Right lobe of liver (tissue), 4 donors: Measurements from ENCODE around the gene RAB3GAP1.

Source experiments
- CTCF ChIP-seq, 4 donors: fragments of 200-600 bp in 3 of 4; fragments of 450-650 bp in 1 of 4; IDR thresholded peaks; one replicate each; pipeline versions ENCODE4 v1.5.1 to v1.8.0; 2016 to 2022; ENCODE audit warnings: antibody characterized with exemption in 4 of 4, mild to moderate bottlenecking in 2 of 4
- POLR2A ChIP-seq: fragments of 450-650 bp; IDR thresholded peaks from one replicate; pipeline ENCODE4 v1.6.1; 2017; ENCODE audit warnings: antibody characterized with exemption, mild to moderate bottlenecking
- donor health status: DM: no; HTN: no; CAD: no.
- donor health status: DM: no; HTN: no; CAD: no.
- donor health status: DM: no; HTN: yes; CAD: no.

GRCh38 chr2:135078417-135078816, 26.3 kb downstream of the RAB3GAP1 start:
- TF ChIP-seq CTCF (IDR thresholded peaks at IDR 0.05) = no peak
- TF ChIP-seq POLR2A = no peak
